ENCODE data around the gene IL16.
"Not testable (repeated sequence)": the region's sequence is repeated elsewhere in the genome, so short reads cannot be mapped to it uniquely, and the experiment has no call there.

IL16 gene

GRCh38 chr15:81341351-81341750, 144.7 kb downstream of the IL16 start:
- no peak for DNase-seq

- DNase-seq: no peak
These were observed 146.7 kb downstream of the IL16 start for GRCh38 chr15:81343371-81343770.

- no peak for DNase-seq
These were observed 149.9 kb downstream of the IL16 start for GRCh38 chr15:81346611-81347010.

DNA sequence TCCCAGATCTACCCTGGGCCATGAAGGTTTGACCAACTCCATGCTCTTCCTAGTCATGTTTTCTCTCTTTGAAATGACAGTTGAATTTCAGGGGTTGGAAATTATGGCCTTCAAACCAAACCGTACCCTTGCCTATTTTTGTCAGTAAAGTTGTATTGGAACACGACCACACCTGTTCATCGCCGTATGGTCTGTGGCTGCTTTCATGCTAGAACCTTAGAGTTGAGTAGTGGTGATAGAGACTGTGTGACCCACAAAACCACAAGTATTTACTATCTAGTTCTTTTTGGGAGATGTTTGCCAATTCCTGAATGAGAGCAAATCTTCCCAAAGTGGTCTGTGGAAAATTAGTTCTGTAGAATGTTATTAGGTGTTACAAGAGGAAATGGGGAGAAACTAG, 151.2 kb downstream of the IL16 start:
- no peak for DNase-seq

GRCh38 chr15:81348691-81349090, 152.0 kb downstream of the IL16 start:
- DNase-seq: not testable (repeated sequence)

GRCh38 chr15:81349271-81349670, 152.6 kb downstream of the IL16 start:
- no peak for DNase-seq

GRCh38 chr15:81351651-81352050, 155.0 kb downstream of the IL16 start:
- DNase-seq: no peak

GRCh38 chr15:81356252-81356651, 159.6 kb downstream of the IL16 start:
- no peak for DNase-seq

- DNase-seq: no peak
These were observed 160.6 kb downstream of the IL16 start for GRCh38 chr15:81357180-81357686.

DNA sequence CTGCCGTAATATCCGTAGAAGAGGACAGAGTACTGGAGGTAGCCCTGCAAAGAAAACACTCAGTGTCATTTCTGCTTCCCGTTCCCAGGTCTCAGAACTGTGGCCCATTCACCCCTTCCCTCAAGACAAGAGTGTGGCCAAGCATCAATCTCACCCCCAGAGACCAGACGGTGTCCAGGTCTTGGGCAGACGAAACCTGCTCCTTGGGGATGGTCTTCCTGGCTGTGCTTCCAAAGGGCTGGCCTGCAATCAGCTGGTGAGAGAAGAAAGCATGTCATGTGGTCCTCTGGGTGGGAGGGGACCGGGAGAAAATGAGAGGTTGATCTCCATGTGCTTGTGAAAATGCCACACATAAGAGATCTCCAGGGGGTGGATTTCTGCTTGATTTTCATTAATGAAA, 161.6 kb downstream of the IL16 start:
- no peak for DNase-seq

DNA sequence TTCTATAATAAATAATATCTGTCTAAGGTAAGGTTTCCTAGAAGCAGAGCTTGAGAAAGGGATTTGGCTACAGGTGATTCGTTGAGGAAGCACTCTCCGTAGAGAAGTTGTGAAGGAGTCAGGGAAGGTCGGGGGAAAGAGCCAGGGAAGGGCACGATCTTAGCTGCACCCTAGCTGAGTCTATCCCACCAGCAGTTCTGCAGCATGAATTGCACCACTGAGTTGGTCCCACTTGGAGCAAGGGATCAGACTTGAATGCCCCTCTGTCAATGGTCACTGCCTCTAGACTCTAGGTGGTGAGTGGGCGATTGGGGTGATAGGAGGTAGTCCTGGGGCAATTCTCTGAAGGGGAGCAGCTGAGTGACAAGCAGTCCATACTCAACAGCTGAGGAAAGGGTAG, 163.8 kb downstream of the IL16 start:
- no peak for DNase-seq

DNA sequence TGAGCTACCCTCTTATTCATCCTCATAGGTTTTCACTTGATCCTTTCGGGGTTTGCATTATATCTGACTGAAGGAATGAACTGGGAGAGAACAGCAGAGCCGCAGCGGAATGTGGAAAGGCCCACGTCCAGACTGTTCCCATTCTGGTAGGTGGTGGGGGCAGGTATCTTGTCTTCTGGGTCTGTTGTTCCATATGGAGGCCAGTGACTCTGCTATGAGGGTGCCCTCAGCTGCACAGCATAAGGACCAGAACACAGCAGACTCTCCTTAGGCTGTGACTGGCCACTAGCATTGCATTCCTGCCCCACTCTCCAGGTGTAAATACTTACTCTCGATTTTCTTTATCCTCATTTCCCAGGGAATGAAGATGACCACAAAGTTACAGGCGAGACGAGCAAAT, 165.2 kb downstream of the IL16 start:
- DNase-seq: no peak

DNA sequence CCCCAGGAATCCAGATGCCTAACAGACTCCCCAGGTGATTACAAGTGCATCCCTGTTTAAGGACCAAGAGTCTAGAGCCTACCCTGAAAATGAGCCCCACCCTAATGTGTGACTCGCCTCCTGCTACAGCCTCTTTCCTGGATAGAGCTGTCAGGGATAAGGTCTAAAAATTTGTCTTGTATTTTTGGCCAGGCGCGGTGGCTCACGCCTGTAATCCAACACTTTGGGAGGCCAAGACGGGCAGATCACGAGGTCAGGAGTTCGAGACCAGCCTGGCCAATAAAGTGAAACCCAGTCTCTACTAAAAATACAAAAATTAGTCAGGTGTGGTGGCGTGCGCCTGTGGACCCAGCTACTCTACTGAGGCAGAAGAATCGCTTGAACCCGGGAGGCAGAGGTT, 166.1 kb downstream of the IL16 start:
- DNase-seq: no peak

DNA sequence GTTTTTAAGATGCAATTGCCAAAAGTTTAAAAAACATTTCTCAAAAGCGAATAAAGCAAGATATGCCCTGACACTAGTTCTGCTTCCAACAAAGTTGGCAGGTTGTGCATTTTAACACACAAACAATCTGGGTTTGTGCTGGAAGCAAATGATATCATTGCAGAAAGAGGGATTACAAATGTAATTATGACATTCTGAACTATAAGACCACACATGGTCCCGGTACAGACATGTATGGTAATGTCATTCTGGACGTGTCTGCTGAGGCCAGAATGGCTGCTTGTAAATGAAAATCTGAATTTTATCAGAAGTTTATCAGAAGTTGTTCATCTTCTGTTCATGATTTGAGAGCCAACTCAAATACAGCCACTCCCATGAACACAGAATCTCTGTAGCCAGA, 166.6 kb downstream of the IL16 start:
- DNase-seq: no peak
